GM21737 (cell line): ENCODE measurements around the gene C4BPB.

Experiments
- ATAC-seq: cut with Tn5 transposase; IDR thresholded peaks from one replicate; pipeline ENCODE4 v1.9.1; 2021; ENCODE audit warnings: mild to moderate bottlenecking, moderate library complexity; ENCODE audit not compliant: unreplicated experiment

Gene C4BPB

DNA sequence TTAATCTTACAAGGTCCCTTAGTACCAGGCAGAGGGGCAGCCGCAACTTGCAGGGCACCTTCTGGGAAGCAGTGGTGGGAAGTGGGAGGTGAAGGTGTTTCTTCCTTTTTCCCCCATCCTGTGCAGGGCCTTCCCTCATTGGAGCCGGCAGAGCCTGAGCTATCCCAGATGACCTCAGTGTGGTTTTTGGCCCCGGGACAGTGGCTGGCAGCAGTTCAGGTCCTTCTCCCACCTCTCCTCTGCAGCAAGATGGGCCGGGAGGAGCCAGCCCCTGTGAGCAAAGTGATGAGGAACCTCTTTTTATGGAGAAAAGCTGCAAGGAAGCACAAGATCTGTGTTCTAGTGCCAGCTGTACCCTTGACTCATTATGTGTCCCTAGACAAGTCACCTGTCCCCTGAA is 28.8 kb upstream of the C4BPB start:
- no peak for ATAC-seq

DNA sequence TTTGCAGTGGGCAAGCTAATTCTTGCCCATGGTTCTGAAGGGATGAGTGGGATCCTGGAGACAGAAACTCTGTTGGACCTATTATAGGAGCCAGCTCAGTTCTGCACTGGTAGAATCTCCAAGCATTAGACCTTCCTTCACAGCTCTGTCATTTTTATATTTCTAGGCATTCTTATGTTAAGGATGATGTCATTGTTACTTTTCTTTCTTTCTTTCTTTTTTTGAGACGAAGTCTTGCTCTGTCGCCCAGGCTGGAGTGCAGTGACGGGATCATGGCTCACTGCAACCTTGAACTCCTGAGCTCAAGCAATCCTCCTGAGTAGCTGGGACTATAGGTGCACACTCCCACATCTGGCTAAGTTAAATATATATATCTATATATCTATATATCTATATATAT is 28.1 kb upstream of the C4BPB start:
- no peak for ATAC-seq

DNA sequence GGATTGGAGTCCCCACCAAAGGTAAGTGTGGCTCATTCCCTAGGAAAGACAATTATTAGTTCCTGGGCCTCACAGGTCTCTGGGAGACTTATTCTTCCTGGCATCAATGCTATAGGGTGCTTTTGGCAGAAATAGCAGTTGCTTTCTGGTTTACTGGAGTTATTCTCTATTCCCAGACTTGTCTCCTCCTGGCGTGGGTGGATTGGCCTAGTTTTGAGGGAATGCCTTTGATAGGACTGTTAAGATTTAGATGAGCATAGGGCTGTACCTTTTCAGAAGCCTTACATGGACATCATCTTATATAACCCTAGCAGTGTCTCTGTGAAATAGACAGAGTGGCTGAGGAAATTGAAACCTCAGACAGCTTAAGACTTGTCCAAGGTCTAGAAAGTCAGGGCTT is 26.6 kb upstream of the C4BPB start:
- ATAC-seq: no peak

DNA sequence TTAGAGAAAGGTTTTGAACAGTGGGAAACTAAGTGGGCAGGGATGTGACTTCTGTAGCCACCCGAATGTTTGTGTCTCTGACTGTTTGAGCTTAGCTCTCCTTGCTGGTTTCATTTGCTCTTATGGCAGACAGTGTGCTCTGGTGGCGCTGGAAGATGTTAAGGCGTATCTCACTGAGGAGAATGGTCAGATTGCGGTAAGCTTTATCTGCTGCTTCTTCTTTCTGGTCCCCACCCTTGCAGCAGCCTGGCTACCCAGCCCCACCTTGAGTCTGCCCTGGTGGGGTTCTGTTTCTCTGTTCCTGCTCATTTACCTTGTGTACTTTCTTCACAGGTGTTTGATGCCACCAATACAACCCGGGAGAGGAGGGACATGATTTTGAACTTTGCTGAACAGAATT is 25.6 kb upstream of the C4BPB start:
- no peak for ATAC-seq

DNA sequence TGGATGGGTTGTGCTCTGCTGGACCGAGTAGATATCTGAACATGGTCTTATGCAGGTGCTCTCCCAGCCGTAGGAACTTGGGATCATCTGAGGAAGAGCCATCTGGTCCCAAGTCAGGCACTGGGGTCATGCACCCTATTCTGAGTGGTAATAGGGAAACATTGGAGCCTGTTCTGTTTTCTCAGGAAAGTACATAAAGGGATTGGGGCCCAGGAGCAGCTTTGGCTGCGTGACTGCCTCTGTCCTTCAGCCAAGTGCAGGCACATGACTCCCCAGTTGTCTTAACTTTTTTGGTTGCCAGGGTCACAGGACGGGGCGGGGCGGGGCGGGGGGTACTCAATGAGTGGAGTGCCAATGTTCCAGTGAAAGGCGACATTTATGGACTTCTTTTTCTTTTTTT is 24.1 kb upstream of the C4BPB start:
- no peak for ATAC-seq

DNA sequence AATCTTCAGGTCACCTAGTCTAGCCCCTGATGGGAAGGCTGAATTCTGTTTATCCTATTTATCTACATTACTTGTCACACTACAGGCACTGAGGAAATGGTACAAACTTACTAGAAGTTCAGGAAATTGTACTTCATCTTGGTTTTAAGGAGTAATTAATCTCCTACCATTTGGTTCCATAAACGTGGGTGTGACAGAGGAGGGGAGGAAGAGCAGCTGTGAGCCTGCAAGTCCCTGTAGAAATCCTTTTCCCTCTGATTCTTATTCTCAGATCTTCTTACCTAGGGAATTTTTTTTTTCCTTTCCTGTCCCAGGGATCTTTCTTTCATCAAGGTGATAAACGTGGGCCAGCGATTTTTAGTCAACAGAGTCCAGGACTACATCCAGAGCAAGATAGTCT is 21.5 kb upstream of the C4BPB start:
- no peak for ATAC-seq

DNA sequence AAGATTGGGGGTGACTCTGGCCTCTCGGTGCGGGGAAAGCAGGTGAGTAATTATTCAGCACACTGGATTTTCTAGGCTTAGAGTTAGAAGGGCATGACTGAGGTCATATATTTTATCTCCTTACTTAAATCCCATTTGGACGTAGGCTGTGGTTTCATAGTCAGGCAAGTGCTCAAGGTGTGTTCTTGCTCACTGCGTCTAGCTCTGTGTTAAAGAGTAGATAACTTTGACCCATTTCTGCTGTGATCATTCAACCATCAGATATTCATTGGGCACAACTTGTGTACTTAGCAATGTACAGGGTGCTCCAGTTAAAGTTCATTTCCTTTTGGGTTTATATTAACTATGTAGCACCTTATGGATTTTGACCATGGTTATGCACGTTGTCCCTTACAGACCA is 21.0 kb upstream of the C4BPB start:
- ATAC-seq: no peak

DNA sequence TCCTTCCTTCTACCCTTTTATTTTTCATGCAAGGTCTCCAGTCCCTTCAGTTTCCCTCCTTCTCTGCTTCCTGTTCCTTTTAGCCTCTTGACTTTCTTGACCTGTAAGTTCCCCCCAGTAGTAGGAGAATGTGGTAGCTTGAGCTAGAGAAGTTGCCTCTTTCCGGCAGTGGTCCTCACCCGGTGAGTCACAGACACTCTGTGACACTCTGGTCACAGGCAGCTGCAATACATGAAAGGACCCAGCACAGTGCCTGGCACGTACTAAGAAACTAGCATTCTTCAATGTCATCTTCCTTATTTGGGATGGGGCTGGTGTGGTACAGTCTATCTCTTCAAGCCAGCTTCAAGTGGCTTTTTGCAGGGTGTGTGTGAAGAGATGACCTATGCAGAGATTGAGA is 19.6 kb upstream of the C4BPB start:
- ATAC-seq: no peak

DNA sequence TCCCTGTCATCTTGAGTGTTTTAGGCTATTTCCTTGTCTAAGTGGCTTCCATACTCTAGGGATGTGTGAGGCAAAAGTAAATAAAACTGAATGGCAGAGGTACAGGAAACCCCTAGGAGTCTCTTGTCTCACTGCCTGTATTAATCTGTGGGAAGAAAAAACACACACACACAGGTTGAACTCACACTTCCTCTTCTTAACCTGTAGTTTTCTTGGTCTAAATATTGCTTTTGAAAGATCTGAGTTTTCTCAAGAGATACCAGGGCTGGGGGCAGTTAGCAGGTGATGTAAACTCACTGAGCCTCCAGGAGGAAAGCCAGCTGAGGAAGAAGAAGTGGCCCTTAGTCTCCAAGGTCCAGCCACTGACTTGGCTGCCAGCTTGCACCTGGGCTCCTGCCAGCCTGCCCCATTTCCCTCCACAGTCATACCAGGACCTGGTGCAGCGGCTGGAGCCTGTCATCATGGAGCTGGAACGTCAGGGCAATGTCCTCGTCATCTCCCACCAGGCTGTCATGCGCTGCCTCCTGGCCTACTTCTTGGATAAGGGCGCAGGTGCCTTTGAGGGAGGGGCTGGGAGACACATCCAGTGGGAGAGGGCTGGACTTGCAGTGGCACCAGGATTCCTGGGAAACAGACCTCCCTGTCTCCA is 18.7 kb upstream of the C4BPB start:
- ATAC-seq: no peak

DNA sequence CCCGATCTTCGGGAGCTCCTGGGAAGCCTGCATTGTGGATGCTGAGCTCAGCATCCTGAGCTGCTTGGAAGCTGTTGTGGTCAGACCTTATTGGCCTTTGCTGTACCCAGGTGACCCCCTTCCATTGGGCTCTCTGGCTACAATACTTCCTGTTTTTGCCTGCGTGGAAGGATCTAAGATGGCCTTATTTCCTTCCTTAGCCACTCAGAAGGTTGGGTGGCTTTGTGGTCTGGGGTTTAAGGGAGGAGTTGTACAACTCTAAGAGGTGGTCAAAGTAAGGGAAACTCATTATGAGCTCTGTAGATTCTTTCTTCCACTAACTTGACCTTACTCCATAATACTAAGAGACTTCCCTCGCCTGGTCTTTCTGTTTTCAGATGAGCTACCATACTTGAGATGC is 17.8 kb upstream of the C4BPB start:
- ATAC-seq: no peak

DNA sequence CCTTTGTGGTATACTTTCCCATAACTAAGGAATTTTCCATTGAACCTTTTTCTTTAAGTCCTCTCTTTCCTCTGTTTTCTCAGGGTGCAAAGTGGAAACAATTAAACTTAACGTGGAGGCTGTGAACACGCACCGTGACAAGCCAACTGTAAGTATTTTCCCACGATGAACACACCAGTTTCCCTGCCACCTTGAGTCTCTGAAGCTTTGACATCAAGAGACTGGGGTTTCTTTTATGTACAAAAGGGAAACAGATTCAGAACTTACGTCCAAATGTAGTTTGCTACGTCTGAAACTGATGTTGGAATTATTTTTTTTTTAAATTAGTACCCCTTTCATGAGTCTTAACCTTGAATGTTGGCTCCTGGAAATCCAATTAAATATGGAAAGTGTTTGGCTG is 17.2 kb upstream of the C4BPB start:
- no peak for ATAC-seq

DNA sequence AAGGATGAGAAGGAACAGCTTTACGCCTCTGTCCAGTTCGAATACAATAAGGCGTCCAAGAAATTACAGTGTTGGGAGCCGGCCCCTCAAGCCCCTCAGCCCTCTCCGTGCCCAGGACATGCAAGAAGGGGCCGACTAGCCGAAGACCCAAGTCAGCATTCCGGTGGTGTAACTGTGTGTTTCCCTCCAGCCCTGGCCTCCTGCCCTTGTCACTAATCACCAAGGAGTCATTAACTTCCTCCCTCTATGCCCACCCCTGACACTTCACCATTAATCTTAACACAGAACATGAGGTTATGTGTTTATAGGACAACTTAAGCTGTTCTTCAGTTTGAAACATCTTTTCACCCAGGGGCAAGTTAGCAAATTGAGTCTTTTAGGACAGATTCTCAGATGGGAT is 16.4 kb upstream of the C4BPB start:
- ATAC-seq: no peak

DNA sequence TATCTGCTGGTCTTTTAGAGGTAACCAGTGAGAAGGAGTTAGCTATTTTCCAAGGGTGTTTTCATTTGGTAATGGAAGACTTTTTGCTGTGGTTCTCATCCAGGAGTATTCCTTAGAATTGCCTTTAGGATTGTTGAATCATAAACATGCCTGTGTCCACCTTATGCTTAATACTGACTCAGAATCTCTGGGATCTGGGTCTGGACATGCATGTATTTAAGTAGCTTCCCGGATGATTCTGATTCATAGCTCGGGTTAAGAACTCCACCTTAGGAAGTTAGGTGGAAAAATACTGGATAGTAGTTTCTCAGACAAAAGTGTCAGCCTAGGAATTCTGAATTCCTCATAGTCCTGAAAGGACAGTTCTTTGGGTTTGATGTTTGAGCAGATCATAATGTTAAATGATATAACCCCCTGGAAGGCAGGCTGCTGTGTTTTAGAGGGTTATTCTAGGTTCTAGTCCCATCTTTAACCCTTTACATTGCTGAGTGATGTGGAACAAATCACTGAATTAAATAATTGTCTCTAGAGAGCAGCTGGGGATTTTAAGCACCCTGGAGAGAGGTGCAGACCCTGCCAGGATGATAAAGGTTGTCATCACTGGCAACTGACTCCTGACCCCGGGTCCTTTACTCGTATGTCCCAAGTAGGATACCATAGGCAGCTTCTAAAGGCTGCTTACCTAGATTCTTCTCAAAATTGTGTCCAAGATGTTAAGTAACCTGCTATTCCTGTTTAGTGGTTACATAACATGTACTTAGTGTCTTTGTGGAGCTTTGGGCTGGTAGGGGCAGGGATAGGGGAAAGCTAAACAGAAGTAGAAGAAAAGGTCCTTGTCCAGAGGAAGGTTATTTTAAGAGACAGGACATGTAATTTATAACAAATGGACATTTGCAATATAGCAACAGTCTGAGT is 14.5 kb upstream of the C4BPB start:
- no peak for ATAC-seq

DNA sequence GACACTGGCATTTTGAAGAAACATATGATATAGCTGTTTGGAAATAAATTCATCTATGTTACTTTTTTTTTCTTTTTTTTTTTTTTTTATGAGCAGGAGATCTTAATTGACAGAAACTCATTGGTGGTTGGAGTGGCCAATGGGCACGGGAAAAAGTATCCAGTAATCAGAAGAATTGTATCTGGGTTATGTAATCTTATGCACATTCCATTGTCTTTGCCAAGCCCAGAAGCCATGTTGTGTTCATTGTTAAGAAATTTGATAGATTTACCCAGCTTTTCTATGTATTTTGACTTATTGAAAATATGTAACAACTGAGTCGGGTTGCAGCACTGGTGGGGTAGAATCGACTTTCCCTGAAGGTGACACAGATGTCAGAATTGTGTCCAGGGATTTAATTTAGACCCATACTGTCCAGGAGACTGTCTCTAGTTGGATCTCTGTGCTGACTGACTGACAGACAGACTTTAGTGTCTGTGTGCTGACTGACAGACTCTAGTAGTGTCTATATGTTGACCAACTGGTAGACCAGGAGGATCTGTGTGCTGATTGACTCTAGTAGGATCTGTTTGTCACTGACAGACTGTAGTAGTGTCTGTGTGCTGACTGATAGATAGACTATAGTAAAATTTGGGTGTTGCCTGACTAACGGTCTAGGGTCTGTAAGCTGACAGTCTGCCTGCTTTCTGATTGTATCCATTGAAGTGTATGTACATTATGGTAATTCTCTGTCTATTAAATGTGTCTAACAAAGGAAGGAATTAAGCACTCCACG is 12.3 kb upstream of the C4BPB start:
- no peak for ATAC-seq

DNA sequence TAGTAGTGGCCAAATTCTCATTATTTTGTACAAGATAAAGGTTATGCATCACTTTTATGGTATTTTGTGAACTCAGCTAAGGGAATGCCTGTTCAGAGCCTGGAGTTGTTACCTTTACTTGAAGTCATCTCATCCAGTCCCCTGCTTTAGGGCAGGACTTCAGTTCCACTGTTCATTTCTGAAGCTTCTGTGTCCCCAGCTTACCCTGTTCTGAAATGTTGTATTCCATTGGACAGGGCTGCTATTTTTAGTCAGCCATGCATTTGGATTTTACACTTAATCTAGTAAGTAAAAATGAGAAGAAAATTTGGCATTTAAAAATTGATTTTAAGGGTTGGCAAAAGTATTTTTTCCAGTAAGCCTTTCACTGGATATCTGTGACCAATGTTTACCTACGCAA is 11.6 kb upstream of the C4BPB start:
- ATAC-seq: no peak

DNA sequence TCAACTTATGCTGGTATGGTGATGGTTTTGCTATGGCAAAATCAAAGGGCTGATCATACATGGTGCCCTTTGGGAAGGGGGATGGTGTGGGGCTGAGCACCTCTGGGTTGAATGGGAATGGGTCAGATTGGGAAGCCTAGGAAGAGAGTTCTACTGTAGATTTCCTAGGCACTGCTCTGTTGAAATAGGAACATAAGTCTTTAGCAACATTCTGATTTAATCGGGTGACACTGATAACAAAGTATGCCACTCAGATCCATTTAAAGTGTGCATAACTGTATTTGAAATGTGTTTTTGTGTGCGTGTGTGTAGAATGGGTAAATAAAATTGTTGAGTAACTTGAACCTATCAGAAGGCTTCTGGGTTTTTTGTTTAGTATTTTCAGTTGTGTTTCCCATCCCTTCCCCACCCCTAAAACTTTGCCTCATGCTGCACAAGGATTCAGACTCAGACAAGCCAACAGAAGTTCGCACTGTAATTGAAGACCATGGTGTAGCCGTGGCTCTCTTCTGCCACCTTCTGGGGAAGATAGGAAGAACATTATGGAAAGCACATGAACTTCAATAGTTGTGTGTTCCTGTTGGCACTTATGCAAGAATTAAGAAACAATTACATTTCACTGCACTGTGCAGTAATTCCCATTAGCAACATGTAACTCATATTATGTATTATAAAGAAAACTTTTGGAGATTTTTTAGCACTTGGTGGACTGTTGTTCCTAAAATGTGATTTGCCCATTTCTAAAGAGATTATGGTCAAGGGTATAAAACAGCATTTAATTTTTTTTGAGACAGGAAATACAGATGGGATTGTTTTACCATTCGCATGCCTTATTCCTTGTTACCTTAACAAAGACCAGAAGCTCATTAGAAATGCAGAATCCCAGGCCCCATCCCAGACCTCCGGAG is 10.9 kb upstream of the C4BPB start:
- ATAC-seq: no peak

DNA sequence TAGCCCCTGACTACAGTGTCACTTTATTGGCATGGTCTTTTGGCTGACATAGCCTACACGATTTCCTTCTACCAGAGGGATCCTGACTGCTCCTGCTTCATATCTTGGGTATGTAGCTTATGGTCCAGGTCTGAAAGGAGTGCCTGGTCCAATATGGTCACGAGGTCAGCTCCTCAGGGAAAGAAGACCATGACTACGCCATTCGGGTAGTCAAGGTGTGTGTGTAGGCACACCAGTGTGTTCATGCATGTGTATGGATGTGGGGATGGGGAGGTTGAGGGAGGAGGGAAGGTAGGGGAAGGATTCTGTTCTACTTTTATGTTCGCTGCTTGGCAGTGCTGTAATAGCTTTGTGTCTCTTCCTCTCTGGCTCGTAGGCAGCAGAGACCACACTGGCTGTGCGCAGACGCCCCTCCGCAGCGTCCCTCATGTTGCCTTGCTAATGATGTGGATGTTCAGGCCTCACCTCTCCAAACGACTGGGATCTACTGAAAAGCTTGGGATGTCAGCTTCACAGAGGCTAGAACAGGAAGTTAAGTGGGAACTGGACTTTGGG is 10.0 kb upstream of the C4BPB start:
- ATAC-seq: no peak

DNA sequence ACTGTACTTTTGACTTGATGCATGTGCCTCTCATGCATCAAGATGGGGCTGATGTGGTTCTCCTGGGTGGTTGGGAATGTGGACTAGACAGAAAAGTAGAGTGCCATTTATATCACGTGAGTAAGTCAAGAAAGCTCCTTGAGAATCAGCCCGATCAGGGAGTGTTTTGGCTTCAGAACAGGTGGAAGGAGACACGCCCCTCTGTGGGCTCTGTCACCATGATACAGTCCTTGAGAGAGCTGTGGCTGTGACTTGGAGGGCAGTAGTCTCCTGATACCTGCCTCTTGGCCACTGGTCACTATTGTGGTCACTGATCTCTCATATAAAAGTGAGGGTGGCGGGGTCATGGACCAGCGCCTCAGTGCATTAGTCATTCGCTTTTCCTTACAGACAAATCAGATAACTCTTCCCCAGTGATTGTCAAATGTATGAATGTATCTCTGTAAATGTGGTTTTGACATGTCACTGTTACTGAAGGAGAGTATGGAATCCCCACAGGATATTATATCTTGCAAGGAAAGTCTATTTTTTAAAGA is 8.9 kb upstream of the C4BPB start:
- no peak for ATAC-seq

DNA sequence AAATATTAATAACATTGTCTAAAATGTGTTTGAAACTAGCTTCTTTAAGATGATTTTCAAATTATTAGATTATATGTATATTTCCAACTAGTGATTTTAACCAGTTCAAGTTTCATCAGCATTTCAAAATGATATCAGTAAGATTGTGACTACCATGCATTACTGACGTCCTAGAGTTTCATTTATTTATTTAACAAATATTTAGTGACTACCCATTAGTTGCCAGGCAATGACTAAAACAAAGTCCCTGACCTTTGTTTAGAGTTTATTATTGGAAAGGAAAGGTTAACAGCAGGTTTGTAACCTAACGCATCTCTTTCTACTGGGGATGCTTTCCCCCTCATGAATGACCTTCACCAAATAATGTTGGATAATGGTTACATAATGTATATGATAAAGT is 7.6 kb upstream of the C4BPB start:
- ATAC-seq: no peak

DNA sequence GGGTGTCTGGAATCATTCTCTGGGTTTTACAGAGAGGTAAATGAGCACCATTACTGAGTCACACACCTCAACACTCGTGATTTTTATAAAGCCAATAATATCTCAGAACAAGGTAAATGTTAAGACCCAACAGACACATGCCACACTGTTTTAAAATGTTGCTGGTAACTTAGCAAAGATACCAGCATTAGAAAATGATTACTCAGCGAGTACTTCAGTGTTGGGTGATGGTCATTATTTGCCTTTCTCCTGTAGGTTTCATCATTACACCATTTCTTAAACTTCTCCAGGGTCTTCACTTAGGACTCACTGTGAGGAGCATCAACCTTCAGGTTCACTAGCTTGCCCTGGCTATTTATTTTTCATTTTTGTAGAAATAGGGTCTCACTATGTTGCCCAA is 6.9 kb upstream of the C4BPB start:
- ATAC-seq: no peak
